ENCODE measurements around the gene CEP85.

DNA sequence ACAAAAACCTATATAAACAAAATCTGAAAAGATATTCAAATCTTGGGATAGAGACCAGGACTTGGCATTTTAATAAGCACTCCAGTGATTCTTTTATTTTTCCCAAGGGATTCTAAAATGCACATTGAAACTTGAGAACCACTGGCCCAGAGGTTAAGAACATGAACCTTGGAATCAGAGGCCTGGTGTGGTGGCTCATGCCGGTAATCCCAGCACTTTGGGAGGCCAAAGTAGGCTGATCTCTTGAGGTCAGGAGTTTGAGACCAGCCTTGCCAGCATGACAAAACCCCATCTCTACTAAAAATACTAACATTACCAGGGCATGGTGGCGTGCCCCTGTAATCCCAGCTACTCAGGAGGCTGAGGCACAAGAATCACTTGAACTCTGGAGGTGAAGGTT, 12.9 kb upstream of the CEP85 start:
- TF ChIP-seq, protein P1, sequence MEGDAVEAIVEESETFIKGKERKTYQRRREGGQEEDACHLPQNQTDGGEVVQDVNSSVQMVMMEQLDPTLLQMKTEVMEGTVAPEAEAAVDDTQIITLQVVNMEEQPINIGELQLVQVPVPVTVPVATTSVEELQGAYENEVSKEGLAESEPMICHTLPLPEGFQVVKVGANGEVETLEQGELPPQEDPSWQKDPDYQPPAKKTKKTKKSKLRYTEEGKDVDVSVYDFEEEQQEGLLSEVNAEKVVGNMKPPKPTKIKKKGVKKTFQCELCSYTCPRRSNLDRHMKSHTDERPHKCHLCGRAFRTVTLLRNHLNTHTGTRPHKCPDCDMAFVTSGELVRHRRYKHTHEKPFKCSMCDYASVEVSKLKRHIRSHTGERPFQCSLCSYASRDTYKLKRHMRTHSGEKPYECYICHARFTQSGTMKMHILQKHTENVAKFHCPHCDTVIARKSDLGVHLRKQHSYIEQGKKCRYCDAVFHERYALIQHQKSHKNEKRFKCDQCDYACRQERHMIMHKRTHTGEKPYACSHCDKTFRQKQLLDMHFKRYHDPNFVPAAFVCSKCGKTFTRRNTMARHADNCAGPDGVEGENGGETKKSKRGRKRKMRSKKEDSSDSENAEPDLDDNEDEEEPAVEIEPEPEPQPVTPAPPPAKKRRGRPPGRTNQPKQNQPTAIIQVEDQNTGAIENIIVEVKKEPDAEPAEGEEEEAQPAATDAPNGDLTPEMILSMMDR (IDR thresholded peaks at IDR 0.05), result no peak
- no peak for TF ChIP-seq POLR2A (IDR thresholded peaks at IDR 0.05)

All from esophagus squamous epithelium (tissue), 4 donors.